GM21528 (cell line): ENCODE results near the gene HDAC8.

Experiments
- ATAC-seq: cut with Tn5 transposase; IDR thresholded peaks from one replicate; pipeline ENCODE4 v1.9.1; 2021; ENCODE audit warnings: mild to moderate bottlenecking, moderate library complexity; ENCODE audit not compliant: unreplicated experiment, low FRiP score

HDAC8 gene

GRCh38 chrX:72387247-72387646 lies 185.4 kb downstream of the HDAC8 start:
- ATAC-seq, result no peak

DNA sequence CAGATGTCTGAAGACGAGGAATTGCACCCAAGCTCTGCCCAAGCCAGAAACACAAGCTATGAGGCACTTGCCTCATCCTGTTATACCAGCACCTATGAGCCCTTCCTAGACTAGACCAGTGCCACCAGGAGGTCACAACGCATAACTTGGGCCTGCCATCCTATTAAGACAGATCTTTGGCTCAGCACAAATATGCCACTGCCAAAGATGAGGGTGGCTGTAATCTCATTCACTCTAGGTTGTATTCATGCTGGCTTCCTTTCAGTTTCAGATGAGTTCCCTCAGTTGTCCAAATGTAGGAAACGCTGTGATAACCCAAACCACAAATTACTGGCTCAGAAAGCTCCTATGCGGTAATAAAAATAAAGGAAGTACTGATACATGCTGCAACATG lies 190.4 kb downstream of the HDAC8 start:
- no peak for ATAC-seq

- ATAC-seq, result no peak
Observed at GRCh38 chrX:72381439-72382201, 191.0 kb downstream of the HDAC8 start.

DNA sequence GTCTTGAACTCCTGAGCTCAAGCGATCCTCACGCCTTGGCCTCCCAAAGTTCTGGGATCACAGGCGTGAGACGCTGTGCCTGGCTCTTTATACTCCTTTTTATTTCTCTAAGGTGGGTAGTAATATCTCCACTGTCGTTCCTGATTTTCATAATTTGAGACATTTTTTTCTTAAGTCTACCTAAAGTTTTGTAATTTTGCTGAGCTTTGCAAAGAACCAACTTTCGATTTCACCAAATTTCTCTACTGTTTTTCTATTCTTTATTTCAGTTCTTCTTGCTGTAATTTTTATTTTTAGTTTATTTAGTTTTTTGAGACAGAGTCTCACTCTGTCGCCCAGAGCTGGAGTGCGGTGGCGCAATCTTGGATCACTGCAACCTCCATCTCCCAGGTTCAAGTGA lies 196.5 kb downstream of the HDAC8 start:
- no peak for ATAC-seq

GRCh38 chrX:72373136-72373535 lies 199.5 kb downstream of the HDAC8 start:
- no peak for ATAC-seq

DNA sequence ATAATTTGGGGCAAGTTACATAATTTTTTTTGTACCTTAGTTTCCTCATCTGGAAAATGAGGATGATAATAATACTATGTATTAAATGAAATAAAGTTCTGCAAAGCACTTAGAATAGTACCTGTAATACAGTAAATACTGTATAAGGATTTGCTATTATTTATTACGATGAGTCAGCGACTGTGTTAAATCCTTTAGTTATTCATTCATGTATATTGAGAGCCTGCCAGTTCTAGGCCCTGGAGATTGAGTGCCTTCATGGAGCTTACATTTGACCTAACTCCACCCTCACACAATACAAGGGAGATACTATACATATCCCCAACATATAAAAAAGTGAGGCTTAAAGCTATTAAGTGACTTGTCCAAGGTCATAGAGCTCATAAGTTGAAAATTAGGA lies 199.9 kb downstream of the HDAC8 start:
- no peak for ATAC-seq

DNA sequence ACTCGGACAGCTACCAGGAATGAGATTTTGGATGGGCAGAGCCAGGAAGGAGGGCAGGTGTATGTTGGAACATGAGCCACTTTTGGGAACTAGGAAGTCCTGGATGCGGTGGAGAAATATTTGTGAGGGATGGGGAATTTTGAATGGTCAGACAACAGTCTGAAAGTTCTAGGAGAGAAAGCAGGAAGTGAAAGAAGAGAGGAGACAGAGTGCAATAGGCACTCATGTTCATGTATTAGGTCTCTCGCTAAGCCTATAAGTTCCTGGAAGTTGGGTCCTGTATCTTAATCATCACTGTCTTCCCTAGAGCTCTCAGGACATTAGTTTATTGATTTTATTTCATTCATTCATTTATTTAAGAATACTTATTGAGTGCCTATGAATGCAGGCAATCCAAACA lies 201.2 kb downstream of the HDAC8 start:
- ATAC-seq, result no peak

- no peak for ATAC-seq
Observed at GRCh38 chrX:72368796-72369195, 203.8 kb downstream of the HDAC8 start.

GRCh38 chrX:72367516-72367915 lies 205.1 kb downstream of the HDAC8 start:
- ATAC-seq, result no peak

- ATAC-seq, result no peak
Observed at GRCh38 chrX:72366701-72367454, 205.8 kb downstream of the HDAC8 start.

DNA sequence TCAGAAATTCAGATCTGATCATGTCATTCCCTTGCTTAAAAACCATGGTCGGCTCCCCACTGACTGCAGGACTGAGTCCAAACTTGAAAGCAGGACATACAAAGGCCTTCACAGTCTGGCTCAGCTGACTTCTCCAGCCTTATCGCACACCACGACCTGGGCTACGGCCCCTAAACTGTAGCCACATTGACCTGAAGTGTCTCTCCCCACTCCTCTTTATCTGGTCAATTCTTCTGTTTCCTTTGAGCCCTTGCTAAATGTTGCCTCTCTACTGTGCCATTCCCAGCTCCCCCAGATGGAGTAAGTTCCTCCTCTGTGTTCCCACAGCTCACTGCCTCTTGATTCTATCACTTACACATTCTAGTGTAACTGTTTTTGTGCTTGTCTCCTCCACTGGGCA lies 206.5 kb downstream of the HDAC8 start:
- ATAC-seq, result no peak

- ATAC-seq, result no peak
Observed at GRCh38 chrX:72365126-72365525, 207.5 kb downstream of the HDAC8 start.

- ATAC-seq, result no peak
Observed at GRCh38 chrX:72360326-72360725, 212.3 kb downstream of the HDAC8 start.

DNA sequence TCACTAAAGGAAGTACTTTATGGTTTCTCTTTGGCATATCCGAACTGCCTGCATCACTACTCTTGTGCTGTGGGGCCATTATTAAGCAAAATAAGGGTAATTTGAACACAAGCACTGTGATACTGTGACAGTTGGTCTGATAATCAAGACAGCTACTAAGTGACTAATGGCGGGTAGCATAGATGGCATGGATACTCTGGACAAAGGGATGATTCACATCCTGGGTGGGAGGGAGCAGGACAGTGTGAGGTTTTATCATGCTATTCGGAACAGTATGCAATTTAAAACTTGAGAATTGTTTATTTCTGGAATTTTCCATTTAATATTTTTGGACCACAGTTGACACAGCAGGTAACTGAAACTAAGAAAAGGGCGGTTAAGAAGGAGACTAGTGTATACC lies 214.3 kb downstream of the HDAC8 start:
- ATAC-seq, result no peak

DNA sequence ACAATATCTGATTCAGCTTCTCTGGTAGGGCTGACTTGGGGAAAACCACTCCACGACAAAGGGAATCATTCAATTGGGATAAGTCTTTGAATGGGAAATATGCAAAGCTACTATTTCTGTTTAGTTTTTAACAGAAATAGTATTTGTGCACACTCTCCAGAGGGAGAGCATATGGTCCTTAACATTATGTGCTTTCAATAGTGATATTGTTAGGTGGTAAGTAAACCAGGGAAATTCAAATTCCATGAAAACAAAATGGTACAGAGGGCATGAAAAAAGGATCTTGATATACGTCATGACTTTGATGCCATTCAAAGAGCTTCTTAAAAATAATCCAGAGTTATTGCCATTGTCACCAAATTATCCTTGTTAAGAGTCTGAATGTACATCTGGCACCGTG lies 219.9 kb downstream of the HDAC8 start:
- ATAC-seq, result no peak

GRCh38 chrX:72351606-72352334 lies 220.9 kb downstream of the HDAC8 start:
- ATAC-seq, result no peak

- peak; percentile 85 for ATAC-seq
Observed at GRCh38 chrX:72349190-72349589, 223.5 kb downstream of the HDAC8 start.

DNA sequence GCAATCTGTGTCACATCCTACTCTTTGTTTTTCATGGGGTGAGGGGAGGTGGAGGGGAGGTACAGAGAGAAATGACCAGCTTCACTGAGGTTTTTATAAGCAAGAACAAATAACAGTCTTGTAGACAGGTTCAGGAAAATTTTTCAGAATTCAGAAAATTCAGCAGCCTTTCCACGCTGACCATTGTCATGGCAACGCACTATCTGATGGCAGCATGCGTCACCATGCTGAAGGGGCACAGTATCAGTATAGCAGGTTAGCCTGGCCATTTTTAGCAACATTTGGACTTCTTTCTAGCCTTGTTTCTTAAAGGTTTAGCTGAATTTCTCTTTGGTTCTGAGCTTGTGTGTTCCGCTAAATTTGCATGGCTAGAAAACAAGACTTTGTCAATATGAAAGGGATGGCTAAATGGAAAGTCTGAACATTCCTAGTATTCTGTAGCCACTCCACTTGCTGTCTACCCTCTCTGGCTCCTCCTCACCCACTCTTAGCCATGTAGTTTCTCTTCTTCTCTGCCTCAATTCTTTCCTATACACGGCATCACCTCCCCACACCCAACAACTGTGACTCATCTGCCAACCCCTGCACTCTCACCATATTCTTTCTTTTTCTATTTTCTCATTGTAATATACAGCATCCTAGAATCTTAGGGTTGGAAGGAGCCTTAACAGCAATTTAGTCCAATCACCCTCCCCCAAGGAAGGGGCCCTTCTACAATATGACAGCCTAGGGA lies 224.2 kb downstream of the HDAC8 start:
- no peak for ATAC-seq

DNA sequence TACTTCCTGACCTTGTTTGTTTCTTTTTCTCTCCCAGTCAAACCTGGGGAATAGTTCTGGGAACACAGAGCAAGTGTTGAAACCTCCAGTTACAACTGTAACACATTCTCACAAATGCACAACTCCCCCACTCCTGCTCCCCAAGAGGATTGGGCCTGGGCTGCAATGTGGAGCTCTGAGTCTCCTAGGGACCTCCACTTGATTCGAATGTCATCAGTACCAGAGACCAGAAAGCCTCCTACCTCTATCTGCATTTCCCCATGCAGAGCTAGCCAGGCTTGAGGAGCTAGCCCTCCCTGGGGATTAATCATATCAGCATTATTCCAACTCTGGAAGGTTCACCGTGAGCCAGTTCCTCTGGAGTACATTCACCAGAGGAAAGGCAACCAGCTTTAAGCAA lies 225.3 kb downstream of the HDAC8 start:
- no peak for ATAC-seq

- ATAC-seq, result no peak
Observed at GRCh38 chrX:72346302-72346949, 226.2 kb downstream of the HDAC8 start.
